Vagina (tissue), 2 donors: ENCODE results near the gene GRM8. TPM values are rescaled to one million over a fixed set of nuclear protein-coding genes. Genes with fewer than 3 reads are reported as not detected.

ENCODE experiments used
- DNase-seq, 2 donors: peaks; one replicate each; pipeline ENCODE4 v3.0.0-alpha.2; 2017; ENCODE audit errors: extremely low spot score in 2 of 2
- H3K27ac ChIP-seq: fragments of 200-600 bp; sonication (generic); one replicate; pipeline ENCODE4 v1.5.1; 2019
- H3K27me3 ChIP-seq: fragments of 200-600 bp; sonication (generic); one replicate; pipeline ENCODE4 v1.5.1; 2019
- H3K36me3 ChIP-seq, 2 donors: fragments of 200-600 bp; sonication (generic); one replicate each; pipeline ENCODE4 v1.5.1; 2017 to 2019
- H3K4me1 ChIP-seq: fragments of 200-600 bp; sonication (generic); one replicate; pipeline ENCODE4 v1.5.1; 2019
- H3K4me3 ChIP-seq, 2 donors: fragments of 200-600 bp; sonication (generic); 1 replicate in 1 of 2; 2 replicates in 1 of 2; pipeline ENCODE4 v1.5.1; 2016 to 2019
- H3K9me3 ChIP-seq: fragments of 200-600 bp; sonication (generic); one replicate; pipeline ENCODE4 v1.5.1; 2019
- CTCF ChIP-seq, 3 experiments: fragments of 450-650 bp in 2 of 3; fragments of 200-600 bp in 1 of 3; sonication (generic) in 1 of 3; IDR thresholded peaks; one replicate each; pipeline ENCODE4 v1.5.1; 2017 to 2019; ENCODE audit warnings: antibody characterized with exemption in 3 of 3, mild to moderate bottlenecking in 2 of 3, moderate library complexity in 2 of 3
- POLR2A ChIP-seq, 2 donors: fragments of 450-650 bp; IDR thresholded peaks; one replicate each; pipeline ENCODE4 v1.6.1; 2017; ENCODE audit warnings: antibody characterized with exemption in 2 of 2, mild to moderate bottlenecking in 2 of 2, moderate library complexity in 2 of 2
- POLR2AphosphoS5 ChIP-seq, 2 donors: sonication (generic); formaldehyde crosslinking; IDR thresholded peaks; one replicate each; pipeline ENCODE4 v1.9.0; 2017; ENCODE audit warnings: antibody characterized with exemption in 2 of 2, mild to moderate bottlenecking in 2 of 2, low read depth in 1 of 2; ENCODE audit not compliant: insufficient read depth in 1 of 2
- intact Hi-C: fragments of 100-400 bp; cut with DNase I; formaldehyde crosslinking; loops from one replicate; pipeline ENCODE4 v1.15.1; 2023
- total RNA-seq: library from RNA; depleted of rRNA; stranded (reverse); fragments of >200 nt; gene quantifications from one replicate; pipeline ENCODE4 v1.2.3, GENCODE V29; 2016

Gene GRM8
- total RNA-seq, 1 donor from 2014 or later = not detected

GRCh38 chr7:126436213-126436868 lies 816.4 kb downstream of the GRM8 start:
- TF ChIP-seq POLR2AphosphoS5 (IDR thresholded peaks at IDR 0.05; ENCODE audit: insufficient read depth in 1 of 2, low read depth in 1 of 2) = no peak
- TF ChIP-seq CTCF (IDR thresholded peaks at IDR 0.05) = no peak
- TF ChIP-seq POLR2A (IDR thresholded peaks at IDR 0.05) = no peak
- intact Hi-C loops = no loop called here
- Histone ChIP-seq H3K9me3 (no peaks in the 10 kb centered on the region), H3K27me3 (no peaks in the 10 kb centered on the region), H3K27ac (no peak overlapping the region), H3K4me1 (no peaks in the 10 kb centered on the region), H3K4me3 (no peak overlapping the region), H3K36me3 (no peaks in the 10 kb centered on the region)
- no peak for DNase-seq

- no peaks in the 10 kb centered on the region for H3K9me3 ChIP-seq
- no peak overlapping the region for H3K4me3 ChIP-seq
- H3K27me3 ChIP-seq = no peaks in the 10 kb centered on the region
- intact Hi-C loops = no loop called here
- no peak overlapping the region for H3K27ac ChIP-seq
- H3K36me3 ChIP-seq = no peaks in the 10 kb centered on the region
- no peaks in the 10 kb centered on the region for H3K4me1 ChIP-seq
- no peak for DNase-seq
- TF ChIP-seq POLR2AphosphoS5 (IDR thresholded peaks at IDR 0.05; ENCODE audit: insufficient read depth in 1 of 2, low read depth in 1 of 2) = no peak
- no peak for TF ChIP-seq CTCF (IDR thresholded peaks at IDR 0.05)
- no peak for TF ChIP-seq POLR2A (IDR thresholded peaks at IDR 0.05)
Measured at GRCh38 chr7:126426652-126427051, 826.1 kb downstream of the GRM8 start.

- no peak for DNase-seq
- Histone ChIP-seq H3K27me3 (no peaks in the 10 kb centered on the region), H3K27ac (no peak overlapping the region), H3K36me3 (no peaks in the 10 kb centered on the region), H3K4me1 (no peaks in the 10 kb centered on the region), H3K4me3 (no peak overlapping the region), H3K9me3 (no peaks in the 10 kb centered on the region)
- TF ChIP-seq CTCF (IDR thresholded peaks at IDR 0.05) (no peak), POLR2AphosphoS5 (IDR thresholded peaks at IDR 0.05; ENCODE audit: insufficient read depth in 1 of 2, low read depth in 1 of 2) (no peak), POLR2A (IDR thresholded peaks at IDR 0.05) (no peak)
- intact Hi-C loops = no loop called here
Measured at GRCh38 chr7:126424985-126425384, 827.8 kb downstream of the GRM8 start.

- H3K36me3 ChIP-seq = no peaks in the 10 kb centered on the region
- H3K9me3 ChIP-seq = no peaks in the 10 kb centered on the region
- no peak overlapping the region for H3K4me3 ChIP-seq
- H3K27me3 ChIP-seq = no peaks in the 10 kb centered on the region
- no peak overlapping the region for H3K27ac ChIP-seq
- intact Hi-C loops = no loop called here
- DNase-seq = no peak
- H3K4me1 ChIP-seq = no peaks in the 10 kb centered on the region
- TF ChIP-seq POLR2A (IDR thresholded peaks at IDR 0.05) (no peak), CTCF (IDR thresholded peaks at IDR 0.05) (no peak), POLR2AphosphoS5 (IDR thresholded peaks at IDR 0.05; ENCODE audit: insufficient read depth in 1 of 2, low read depth in 1 of 2) (no peak)
Measured at GRCh38 chr7:126419047-126419446, 833.7 kb downstream of the GRM8 start.

GRCh38 chr7:126411821-126412383 lies 840.8 kb downstream of the GRM8 start:
- no peak for TF ChIP-seq CTCF (IDR thresholded peaks at IDR 0.05)
- TF ChIP-seq POLR2AphosphoS5 (IDR thresholded peaks at IDR 0.05; ENCODE audit: insufficient read depth in 1 of 2, low read depth in 1 of 2) = no peak
- TF ChIP-seq POLR2A (IDR thresholded peaks at IDR 0.05) = no peak
- intact Hi-C loops = no loop called here

More at GRCh38 chr7:126411821-126412383, 840.8 kb downstream of the GRM8 start:
- Histone ChIP-seq H3K9me3 (no peaks in the 10 kb centered on the region), H3K4me3 (no peak overlapping the region), H3K4me1 (no peaks in the 10 kb centered on the region), H3K27ac (no peak overlapping the region), H3K36me3 (no peaks in the 10 kb centered on the region), H3K27me3 (no peaks in the 10 kb centered on the region)
- DNase-seq = no peak
